GM12891 (cell line): ENCODE measurements around the gene ARRB1.

ENCODE experiments used
- POLR2A ChIP-seq: IDR thresholded peaks from 2 replicates; pipeline ENCODE4 v1.6.1; 2011; ENCODE audit warnings: low read depth, low read length, control low read depth
- POLR2AphosphoS5 ChIP-seq: IDR thresholded peaks from 2 replicates; pipeline ENCODE4 v1.6.1; 2011; ENCODE audit warnings: low read depth, low read length, control low read depth
- SPI1 ChIP-seq: IDR thresholded peaks from 2 replicates; pipeline ENCODE4 v1.6.1; 2011; ENCODE audit warnings: low read depth, low read length, control low read depth
- TAF1 ChIP-seq: IDR thresholded peaks from 2 replicates; pipeline ENCODE4 v1.6.1; 2011; ENCODE audit warnings: low read depth, low read length, control low read depth

DNA sequence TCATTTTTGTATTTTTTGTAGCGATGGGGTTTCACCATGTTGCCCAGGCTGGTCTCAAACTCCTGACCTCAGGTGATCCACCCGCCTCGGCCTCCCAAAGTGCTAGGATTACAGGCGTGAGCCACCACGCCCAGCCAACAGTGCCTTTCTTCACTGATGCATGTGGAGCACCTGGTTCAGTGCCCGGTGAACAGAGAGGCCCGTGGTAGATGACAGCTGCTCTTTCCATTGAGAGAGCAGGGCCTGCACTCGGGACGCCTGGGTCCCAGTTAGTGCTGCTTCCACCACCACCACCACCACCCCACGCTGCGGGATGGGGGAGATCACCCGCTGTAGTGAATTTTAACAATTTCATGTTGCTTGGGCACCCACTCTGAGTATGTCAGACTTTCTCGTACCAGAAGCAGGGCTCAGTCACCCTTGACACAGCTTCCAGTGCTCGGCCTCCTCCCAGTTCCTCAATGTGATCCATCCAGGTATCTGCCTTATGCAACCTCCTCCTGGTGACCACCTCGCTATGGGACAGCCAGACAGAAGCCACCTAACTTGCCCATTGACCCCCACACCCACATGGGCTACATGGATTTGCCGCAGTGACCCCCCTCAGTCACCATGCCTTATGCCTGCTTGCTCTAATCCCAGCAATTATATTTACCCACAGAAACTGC is 36.6 kb downstream of the ARRB1 start:
- TF ChIP-seq TAF1 (no peak), SPI1 (no peak), POLR2AphosphoS5 (no peak), POLR2A (no peak)
